Measurements from ENCODE around the gene MAD1L1.
"Not testable (repeated sequence)": the region's sequence is repeated elsewhere in the genome, so short reads cannot be mapped to it uniquely, and the experiment has no call there.

Gene MAD1L1

DNA sequence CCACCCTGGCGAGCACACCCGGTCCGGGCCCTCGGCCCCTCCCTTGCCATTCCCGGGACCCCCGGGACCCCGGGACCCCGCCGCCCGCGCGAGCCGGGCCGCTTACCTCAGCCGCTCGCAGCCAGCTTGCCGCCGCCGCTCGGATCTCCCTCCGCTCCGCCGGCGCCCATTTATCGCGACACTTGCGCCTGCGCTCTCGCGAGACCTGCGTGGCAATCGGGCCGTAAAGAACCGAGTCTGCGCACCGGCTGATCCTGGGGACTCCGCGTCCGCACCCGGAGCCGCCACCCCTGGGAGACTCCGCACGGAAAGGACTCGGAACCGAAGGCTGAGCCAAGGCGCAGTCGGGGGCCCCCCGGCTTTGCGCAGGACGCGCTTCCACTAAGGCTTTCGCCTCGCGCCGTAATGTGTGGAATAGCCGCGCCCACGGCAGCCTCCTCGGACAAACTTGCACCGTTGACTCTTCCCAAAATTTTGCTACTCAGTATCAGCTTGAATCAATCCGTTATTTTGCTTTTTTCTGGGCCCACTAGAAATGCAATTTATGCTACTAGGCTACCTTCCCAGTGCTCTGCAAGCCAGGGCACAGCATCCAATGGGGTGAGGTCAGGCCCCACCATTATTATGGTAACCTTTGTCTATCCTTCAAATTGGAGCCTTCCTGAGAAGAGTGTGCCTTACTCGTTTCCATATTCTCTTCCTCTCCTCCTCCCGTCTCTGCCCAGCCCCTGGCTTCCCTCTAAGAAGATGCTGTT is at the start of gene MAD1L1:
Gene MAD1L1, minus strand, starts transcription at position 180 of the 755 bp plus-strand sequence. CDS start 2,812 bp downstream, outside the sequence.
- peak; percentile 85 for DNase-seq (ENCODE audit: low read depth)

DNA sequence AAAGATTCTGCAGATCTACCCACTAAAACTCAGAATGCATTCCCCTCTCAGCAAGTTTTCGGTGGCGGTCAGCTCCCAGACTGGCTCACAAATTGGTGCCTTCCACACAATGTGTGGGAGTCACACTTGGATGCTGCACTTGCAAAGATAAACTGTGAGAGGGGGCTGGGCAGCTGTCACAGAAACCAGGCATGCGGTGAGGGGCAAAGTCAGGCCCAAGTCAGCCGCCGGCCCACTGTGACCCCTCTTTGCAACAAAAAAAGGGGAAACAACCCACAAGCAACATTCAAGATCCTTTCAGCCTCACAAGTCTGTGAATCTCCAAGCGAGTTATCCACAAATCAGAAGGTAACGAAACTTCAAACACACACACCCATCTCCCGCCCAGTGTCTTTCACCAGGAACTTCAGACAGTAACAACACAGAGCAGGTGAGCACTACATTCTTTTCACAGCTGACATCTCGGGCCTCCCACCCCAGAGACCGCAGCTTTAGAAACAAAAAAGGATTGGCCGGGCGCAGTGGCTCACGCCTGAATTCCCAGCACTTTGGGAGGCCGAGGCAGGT is 49.5 kb upstream of the MAD1L1 start:
- no peak for DNase-seq (ENCODE audit: low read depth)

DNA sequence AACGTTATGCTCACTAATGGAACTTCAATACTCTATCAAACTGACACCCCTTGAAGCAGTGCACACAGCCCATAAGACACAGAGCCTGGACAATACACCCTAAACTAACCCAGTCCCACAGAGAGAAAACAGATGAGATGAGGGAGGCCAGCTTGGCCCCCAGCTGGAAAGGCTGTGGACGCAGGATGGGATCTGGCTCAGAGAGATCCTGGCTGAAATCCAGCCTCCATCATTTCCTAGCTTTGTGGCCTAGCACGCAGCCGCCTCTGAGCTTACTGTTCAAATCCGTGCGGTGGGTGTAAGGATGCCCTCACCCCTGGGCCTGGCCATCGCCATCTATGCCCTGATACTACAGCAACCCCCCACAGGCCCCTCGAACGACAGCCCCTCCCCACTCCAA is 48.8 kb upstream of the MAD1L1 start:
- no peak for DNase-seq (ENCODE audit: low read depth)

DNA sequence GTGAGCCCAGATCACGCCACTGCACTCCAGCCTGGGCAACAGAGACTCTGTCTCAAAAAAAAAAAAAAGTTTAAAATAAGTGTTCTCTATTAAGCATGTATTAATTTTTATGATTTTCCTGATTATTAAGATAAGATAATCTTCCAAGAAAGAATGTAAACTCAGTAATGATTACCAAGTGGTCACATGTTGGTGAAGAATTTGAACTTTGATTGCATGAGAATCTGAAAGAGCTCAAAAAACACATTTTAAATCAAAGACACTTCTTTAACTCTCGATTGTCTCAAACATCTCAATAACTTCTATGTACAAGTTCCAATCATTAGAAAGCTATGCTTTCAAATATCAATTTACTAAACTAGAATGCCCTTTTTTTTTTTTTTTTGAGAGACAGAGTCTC is 47.7 kb upstream of the MAD1L1 start:
- no peak for DNase-seq (ENCODE audit: low read depth)

DNA sequence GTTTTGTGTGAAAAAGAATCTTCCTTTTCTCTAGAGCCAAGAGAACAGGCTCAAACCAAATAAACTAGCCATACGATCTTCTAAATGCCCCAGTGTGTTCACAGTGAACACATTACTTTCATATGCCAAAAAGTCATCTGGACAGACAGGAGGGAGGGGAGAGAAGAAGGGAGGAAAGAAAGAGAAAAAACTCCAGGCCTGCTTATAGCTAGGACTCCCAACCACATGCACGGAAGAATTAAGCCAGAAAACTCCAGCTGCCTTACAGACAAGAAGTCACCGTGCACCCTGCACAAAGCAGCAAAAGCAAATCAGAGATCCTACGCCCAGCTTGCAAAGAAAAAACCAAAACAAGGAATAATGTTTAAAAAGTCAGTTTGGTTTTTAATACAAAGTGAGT is 47.2 kb upstream of the MAD1L1 start:
- no peak for DNase-seq (ENCODE audit: low read depth)

DNA sequence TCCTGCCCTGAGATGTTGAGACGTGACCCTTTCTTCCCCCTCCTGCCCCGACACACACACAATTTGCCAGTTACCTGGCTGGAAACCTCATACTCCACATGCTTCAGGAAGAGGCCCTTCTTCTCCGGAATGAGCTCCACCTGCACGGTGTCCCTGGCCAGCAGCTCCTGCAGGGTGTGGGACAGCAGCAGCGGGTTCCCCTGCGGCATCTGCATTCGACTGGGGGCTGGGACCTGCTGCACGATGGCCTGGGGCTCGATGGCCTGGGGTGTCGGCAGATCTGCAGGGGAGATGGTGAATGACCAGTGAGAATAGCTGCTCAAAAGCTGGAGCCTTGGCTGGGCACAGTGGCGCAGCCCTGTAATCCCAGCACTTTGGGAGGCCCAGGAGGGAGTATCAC is 45.3 kb upstream of the MAD1L1 start:
- no peak for DNase-seq (ENCODE audit: low read depth)

DNA sequence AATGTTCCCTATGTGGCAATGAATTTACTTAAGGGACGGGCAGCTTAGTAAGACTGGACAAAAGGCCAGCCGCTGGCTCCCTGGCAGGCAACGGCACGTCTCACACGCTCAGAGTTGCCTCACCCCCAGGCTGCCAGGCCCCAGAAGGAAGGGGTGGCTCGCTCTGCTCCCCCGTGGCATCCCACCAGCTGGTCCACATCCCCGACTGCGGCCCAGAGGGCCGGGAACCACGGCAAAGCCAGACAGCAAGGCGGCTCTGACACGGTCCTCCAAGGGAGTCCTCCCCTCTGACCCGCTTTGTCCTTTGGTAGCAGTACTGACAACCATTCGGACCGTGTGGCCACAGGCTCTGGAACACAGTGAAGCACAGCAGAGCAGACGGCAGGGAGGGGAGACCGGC is 43.4 kb upstream of the MAD1L1 start:
- DNase-seq (ENCODE audit: low read depth) = no peak

DNA sequence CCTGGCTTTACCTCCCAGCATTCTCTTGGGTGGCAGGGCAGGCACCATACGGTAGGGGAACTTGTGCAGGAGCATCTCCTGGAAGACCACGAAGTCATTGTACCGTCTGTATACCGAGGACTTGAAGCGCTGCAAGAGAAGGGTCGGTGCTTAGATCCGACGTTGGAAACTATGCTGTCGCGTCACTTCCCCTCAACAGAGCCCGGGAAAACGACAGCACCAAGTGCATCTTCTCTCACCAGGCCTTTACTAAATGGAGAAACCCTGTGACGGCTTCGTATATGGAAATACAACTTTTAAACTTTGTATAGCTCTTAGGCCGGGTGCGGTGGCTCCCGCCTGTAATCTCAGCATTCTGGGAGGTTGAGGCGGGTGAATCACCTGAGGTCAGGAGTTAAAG is 42.4 kb upstream of the MAD1L1 start:
- DNase-seq (ENCODE audit: low read depth) = no peak

DNA sequence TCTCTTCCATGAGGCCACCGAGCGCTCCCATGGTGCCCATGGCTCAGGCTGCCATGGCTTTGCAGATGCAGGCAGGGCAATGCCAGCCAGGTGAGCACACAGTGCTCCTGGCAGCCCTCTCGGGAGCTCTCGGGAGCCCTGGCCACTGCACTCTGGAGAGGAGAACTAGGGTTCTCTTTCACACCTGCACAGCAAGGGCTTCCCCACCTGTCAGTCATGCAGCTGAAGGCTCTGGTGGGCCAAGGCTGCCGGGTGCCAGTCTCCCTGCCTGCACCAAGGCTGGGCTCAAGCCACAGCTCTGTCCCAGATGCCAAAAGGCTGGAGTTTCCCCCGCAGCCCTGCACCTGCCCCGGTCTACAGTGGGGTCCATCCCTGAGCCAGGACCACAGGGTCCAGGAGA is 41.9 kb upstream of the MAD1L1 start:
- no peak for DNase-seq (ENCODE audit: low read depth)

DNA sequence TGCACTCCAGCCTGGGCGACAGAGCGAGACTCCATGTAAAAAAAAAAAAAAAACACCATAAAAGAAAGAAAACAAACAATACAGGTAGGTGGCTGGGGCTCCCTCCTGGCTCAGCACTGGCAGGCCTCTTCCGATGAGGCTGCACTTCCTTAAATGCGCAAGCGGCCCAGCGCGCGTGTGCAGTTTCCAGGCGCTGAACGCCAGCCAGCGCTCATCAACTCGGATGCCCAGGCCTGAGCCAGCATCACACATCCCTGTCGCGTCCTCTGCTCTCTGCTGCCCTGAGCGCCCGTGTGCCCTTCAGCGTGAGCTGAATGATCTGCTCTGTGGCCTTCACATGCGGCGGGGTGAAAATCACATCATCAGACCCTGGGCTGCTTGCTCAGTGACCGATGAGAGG is 41.1 kb upstream of the MAD1L1 start:
- DNase-seq (ENCODE audit: low read depth) = no peak

DNA sequence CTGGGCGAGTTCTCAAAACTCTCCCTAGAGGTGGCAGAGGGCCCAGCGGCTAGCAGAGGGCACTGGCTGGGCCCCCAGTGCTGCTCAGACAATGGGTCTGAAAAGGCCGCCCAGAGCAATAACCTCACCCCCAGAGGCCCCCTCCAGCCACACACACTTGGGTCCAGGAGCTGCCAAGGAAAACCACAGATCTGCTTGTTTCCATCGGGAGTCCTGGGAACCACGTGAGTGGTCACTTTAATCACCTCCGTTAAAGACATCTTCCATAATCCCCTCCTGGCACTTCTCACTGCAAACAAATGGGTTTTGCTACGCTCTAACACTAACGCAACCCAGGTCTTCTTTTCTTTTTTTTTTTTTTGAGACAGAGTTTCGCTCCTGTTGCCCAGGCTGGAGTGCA is 39.3 kb upstream of the MAD1L1 start:
- DNase-seq (ENCODE audit: low read depth) = no peak

DNA sequence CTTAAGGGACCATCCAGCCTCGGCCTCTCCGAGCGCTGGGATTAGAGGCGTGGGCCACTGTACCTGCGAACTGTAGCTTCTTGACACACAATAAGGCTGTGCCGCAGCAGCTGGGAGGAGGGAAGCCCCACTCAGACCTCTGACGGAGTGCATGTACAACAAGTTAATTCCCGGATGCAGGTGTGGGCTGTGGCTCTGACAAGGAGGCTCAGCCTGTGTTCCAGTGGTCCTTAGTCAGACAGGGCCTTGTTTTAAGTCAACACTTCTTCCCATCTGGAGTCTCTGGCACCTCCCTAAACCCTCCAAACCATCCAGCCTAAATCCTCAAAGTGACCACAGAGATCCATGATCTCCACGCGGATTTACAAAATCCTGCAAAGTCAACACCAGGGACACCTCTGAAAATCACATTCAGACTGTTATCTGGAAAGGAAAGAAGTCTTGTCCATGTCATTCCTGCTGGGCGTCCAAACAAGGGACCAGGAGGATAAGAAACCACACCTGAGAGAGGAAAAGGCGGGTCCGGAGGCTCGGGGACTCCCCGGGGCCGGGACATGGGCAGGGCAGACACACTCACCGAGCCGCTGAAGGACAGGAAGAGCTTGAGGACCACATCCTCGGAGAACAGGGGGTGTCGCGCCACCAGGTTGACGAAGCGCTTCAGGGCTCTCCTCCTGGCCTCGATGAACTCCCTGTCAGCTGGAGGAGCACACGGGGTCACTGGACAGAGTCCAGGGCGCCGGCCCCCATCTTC is 38.7 kb upstream of the MAD1L1 start:
- DNase-seq (ENCODE audit: low read depth) = no peak

DNA sequence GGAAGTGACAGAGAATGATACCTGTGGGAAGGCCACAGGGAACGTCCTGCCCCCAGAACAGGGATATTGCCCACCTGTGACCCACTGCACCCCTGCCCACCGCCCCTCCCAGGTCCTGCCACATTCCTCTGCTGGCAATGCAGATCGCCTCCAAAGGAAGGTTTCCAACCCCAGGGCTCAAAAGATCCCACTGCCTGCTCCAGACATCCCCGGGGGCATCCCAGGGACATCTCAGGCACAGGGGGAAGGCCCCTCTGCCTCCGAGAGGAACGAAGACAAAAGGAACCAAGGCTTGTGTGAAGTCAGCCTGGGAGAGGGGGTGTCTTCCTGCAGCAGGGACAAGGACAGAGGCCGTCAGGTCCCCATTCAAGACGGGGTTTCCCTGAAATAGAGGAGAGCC is 37.8 kb upstream of the MAD1L1 start:
- DNase-seq (ENCODE audit: low read depth) = no peak

DNA sequence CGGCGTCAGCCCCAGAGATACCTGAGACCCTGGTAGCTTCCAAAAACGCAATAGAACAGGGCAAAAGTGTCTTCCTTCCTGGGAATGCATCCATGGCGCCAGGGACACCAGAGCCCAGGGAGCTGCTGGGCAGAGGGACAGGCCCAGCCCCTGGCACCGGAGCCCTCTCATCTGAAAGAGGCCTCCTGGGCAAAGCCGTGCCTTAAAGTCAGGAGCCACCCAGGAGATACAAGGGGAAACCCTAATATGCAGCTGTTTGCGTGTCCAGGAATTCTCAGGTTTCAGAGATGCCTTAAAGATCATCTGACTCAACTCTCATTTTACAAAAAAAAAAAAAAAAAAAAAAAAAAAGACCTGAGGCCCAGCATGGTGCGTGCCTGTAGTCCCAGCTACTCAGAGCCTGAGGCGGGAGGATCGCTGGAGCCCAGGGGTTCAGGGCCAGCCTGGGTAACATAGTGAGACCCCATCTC is 37.3 kb upstream of the MAD1L1 start:
- no peak for DNase-seq (ENCODE audit: low read depth)

DNA sequence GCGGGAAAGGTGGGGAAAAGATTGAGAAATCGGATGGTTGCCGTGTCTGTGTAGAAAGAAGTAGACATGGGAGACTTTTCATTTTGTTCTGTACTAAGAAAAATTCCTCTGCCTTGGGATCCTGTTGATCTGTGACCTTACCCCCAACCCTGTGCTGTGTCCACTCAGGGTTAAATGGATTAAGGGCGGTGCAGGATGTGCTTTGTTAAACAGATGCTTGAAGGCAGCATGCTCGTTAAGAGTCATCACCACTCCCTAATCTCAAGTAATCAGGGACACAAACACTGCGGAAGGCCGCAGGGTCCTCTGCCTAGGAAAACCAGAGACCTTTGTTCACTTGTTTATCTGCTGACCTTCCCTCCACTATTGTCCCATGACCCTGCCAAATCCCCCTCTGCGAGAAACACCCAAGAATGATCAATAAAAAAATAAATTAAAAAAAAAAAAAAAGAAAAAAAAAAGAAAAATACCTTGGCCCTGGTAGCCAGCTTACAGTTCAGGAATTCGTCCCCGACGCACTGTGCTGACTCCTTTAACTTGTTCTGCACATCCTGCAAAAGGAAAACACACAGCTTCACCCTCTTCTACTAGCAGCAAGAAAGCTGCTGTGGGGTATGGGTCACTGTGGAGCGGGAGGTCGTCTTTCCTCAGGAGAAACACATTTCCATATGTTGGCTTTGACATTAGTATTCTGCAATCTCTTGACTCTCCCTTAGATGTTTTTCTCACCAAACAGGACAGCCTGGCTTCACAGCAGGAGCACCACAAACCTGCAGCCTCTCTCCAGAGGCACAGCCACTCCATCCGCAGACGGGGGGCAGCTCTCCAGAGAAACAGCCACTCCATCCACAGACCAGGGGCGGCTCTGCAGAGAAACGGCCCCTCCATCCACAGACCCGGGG is 36.6 kb upstream of the MAD1L1 start:
- DNase-seq (ENCODE audit: low read depth) = not testable (repeated sequence)

DNA sequence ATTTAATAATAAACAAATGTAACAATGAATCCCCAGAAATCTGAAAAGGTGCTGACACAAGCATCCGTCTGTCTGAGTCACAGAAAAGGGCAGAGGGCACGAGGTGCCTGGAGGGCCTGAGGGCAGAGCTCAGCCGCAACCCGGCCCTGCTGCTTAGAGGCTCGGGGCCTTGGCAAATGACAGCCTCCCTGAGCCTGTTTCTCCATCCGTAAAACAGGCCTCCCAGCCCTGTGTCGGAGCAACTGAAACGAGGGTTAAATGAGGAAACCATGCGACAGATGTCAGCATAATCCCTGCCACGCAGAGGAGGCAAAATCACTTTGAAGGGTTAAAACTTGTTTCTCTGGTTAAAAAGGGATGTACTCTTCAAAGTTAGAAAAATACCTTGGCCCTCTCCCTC is 34.2 kb upstream of the MAD1L1 start:
- no peak for DNase-seq (ENCODE audit: low read depth)

DNA sequence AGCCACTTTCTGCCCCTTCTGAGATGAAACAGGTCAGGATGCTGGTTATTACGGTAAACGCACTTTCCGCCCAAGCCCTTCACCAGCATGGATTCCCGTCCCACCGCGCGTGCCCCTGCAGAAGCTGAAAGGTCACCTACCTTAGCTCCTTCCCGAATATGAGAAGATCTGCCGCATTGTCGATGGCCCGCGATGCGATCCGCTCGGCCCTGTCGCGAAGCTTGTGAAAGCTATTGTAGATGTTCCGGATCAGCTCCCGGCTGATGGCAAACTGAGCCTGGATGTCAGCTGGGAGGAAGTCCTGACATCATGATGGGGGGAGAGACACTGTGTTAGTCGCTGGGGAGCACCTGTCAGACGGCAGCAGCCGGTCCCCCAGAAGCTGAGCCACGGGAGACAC is 31.4 kb upstream of the MAD1L1 start:
- DNase-seq (ENCODE audit: low read depth) = no peak

DNA sequence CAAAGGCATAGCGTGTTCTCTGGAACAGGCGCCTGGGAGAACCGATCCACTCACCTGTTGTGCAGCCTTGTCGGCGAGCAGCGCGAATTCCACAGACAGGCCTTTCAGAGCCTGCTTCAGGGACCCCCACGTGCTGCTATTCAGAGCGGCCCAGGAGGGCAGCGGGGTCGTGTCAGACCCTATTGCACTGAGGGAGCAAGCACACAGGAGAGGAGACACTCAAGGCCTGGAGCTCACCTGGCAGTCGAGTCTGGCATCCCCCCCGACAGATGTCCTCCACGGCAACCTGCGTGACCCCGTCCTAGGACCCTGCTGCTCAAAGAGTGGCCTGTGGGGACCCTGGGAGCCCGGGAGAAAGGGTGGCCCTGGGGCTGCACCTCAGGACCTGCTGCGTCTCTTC is 30.4 kb upstream of the MAD1L1 start:
- DNase-seq (ENCODE audit: low read depth) = no peak

DNA sequence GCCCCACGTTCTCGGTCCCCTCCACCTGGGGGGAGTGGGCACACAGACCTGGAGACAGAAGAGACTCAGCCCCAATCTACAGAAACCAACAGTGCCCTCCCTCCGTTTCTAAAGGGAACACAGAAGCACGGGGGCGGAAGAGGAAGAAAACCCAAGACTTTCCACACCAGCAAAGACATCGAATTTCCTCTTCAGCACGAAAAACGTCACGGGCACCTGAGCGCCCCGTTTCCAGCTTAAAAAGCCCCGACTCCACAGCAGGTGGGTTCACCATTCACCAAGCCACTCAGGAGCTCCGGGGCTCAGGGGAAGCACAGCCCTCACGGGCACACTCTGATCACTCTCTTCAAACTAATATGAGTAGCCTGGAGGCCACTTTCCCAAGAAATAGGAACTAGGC is 28.9 kb upstream of the MAD1L1 start:
- DNase-seq (ENCODE audit: low read depth) = no peak

DNA sequence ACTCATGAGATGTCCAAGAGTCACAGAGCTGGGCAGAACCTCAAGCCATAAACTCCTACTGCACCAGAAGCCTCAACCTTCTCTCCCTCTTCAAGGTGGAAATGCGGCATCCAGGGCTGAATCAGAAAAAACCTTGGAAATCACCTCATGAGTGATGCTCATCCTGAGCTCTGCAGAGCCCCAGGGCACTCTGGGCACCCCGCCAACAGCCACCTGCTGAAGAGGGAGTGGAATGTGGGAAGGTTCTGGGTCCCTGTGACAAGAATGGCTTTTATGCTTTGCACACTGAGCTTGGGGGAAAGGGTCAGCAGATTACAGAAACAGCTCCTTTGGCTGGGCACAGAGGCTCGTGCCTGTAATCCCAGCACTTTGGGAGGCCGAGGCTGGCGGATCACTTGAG is 28.1 kb upstream of the MAD1L1 start:
- DNase-seq (ENCODE audit: low read depth) = no peak

DNA sequence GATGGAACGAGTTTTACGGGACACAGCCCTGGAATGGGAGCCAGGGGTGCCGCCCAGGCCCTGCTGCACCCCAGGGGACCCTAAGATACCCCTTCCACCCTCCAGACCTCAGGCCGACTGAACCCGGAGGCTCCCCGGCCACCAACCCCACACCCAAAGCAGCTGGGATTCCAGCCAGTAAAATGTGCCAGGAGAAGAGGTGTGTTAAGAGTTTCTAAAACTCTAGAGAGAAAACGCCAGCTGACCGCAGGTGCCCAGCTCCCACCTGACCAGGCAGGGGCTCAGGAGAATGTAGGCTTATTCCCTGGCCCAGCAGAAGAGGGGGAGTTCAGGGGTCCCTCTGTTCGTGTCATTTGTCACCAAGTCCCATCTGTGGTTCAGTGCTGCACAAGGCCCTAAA is 26.7 kb upstream of the MAD1L1 start:
- DNase-seq (ENCODE audit: low read depth) = no peak

DNA sequence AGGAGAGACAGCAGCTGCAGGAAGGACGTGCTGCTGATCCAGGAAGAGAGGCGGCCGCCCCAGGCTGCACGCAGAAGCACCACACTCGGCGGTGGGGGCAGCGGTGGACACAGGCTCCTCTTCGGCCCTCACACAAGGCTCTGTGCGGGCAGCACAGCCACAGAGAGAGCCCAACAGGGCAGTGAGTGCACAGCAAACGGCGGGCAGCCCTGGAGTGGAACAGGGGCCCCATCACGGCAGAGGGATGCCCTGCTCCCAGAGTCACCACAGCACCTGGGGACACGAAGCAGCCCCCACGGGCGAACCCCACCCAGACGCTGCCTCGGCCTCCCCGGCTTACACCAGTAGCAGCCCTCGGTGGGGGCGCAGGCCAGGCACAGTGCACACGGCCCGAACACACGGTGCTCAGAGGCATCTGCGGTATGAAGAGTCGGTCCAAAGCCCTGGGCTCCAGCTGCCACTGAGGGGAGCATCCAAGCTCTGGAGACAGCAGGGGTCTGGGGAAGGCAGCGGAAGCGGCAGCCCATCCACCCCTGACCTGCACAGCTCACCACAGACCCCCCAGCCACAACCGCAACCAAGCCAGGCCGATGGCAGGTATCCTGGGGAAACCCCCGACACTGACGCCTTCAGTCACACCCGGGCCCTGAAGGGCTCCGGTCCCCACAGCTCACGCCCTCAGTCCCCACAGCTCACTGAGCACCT is 26.1 kb upstream of the MAD1L1 start:
- no peak for DNase-seq (ENCODE audit: low read depth)
